Right lobe of liver (tissue), 6 donors: Measurements from ENCODE around the gene TNRC6C. TPM values are rescaled to one million over a fixed set of nuclear protein-coding genes. Genes with fewer than 3 reads are reported as not detected.

Source experiments
- ATAC-seq, 4 donors: fragments of 200-7000 bp; cut with Tn5 transposase; one replicate each; pipeline ENCODE4 v1.9.1; 2020; ENCODE audit warnings: mild to moderate bottlenecking in 4 of 4, moderate library complexity in 4 of 4
- DNase-seq, 3 donors: peaks; one replicate each; pipeline ENCODE4 v3.0.0-alpha.2; 2020
- H3K27ac ChIP-seq, 3 donors: fragments of 200-600 bp; one replicate each; pipeline ENCODE4 v1.8.0; 2022
- H3K27me3 ChIP-seq, 2 donors: fragments of 200-600 bp; one replicate each; pipeline ENCODE4 v1.8.0; 2022
- H3K36me3 ChIP-seq, 4 donors: fragments of 200-600 bp; sonication (generic) in 1 of 4; one replicate each; pipeline versions ENCODE4 v1.5.1 to v1.8.0; 2017 to 2022; ENCODE audit warnings: control low read depth in 1 of 4
- H3K4me1 ChIP-seq, 4 donors: fragments of 200-600 bp; sonication (generic) in 1 of 4; one replicate each; pipeline versions ENCODE4 v1.5.1 to v1.8.0; 2017 to 2022; ENCODE audit warnings: control low read depth in 1 of 4
- H3K4me3 ChIP-seq, 3 donors: fragments of 200-600 bp; one replicate each; pipeline ENCODE4 v1.8.0; 2022
- H3K9me3 ChIP-seq, 4 donors: fragments of 200-600 bp; sonication (generic) in 1 of 4; one replicate each; pipeline versions ENCODE4 v1.5.1 to v1.8.0; 2017 to 2022; ENCODE audit warnings: control low read depth in 1 of 4
- CTCF ChIP-seq, 4 donors: fragments of 200-600 bp in 3 of 4; fragments of 450-650 bp in 1 of 4; IDR thresholded peaks; one replicate each; pipeline versions ENCODE4 v1.5.1 to v1.8.0; 2016 to 2022; ENCODE audit warnings: antibody characterized with exemption in 4 of 4, mild to moderate bottlenecking in 2 of 4
- POLR2A ChIP-seq: fragments of 450-650 bp; IDR thresholded peaks from one replicate; pipeline ENCODE4 v1.6.1; 2017; ENCODE audit warnings: antibody characterized with exemption, mild to moderate bottlenecking
- WGBS: methylation state at CpG from one replicate; pipeline ENCODE4 v1.1.6; 2018; ENCODE audit warnings: low coverage, low lambda C conversion rate; ENCODE audit not compliant: insufficient coverage; ENCODE audit errors: missing lambda C conversion rate; 5-methylcytosine and 5-hydroxymethylcytosine counted together
- intact Hi-C, 2 donors: fragments of 100-400 bp; cut with DNase I; formaldehyde crosslinking; loops; one replicate each; pipeline versions ENCODE4 v1.11.2 to v1.14.1; 2022
- total RNA-seq, 6 experiments: library from RNA; depleted of rRNA in 2 of 6; stranded (reverse); fragments of >200 nt in 2 of 6; fragmentation: NEBNext Ultra II Directional in 3 of 6; extraction: Animal tissue kit (Norgen Biotek cat#: 25700) in 3 of 6; gene quantifications; one replicate each; pipeline versions ENCODE4 v1.1.0 to v1.2.4, GENCODE V29; 2016 to 2023
- donor health status: DM: no; HTN: yes; CAD: no.
- donor health status: DM: no; HTN: no; CAD: no.
- donor health status: DM: no; HTN: no; CAD: no.
- donor health status: DM: no; HTN: yes; CAD: no.
- donor health status: DM: no; HTN: yes; CAD: no.

TNRC6C gene
- total RNA-seq, 6 experiments from 2014 or later, result 1.9 to 10.6 (median 7.7) TPM

- no peak overlapping the region for H3K4me3 ChIP-seq
- WGBS, result 27% methylated on average over 2 of the region's 18 CpGs
- no peaks in the 10 kb centered on the region for H3K9me3 ChIP-seq
- peaks cover 0 to 28% (median 4%) of the 10 kb centered on the region in 4 donors for H3K4me1 ChIP-seq
- H3K36me3 ChIP-seq, result no peaks in the 10 kb centered on the region
- peak overlapping the region in 2 of 3 donors; percentile 32 to 33 for H3K27ac ChIP-seq
- intact Hi-C loops, result no loop called here
- ATAC-seq, result peak; percentile 7 to 43 (median 21)
- H3K27me3 ChIP-seq, result no peaks in the 10 kb centered on the region
- TF ChIP-seq POLR2A (no peak), CTCF (IDR thresholded peaks at IDR 0.05) (peak in 1 of 4 donors; percentile 20)
- DNase-seq, result peak in 2 of 3 donors; percentile 75 to 77
These were observed 186.5 kb downstream of the TNRC6C start for GRCh38 chr17:78144736-78145641.

- 67% methylated on average over 1 of the region's 7 CpGs for WGBS
- TF ChIP-seq POLR2A, result no peak
- TF ChIP-seq CTCF (IDR thresholded peaks at IDR 0.05), result no peak
- ATAC-seq, result no peak
- Histone ChIP-seq H3K9me3 (no peaks in the 10 kb centered on the region), H3K27ac (no peak overlapping the region), H3K4me1 (peaks cover 0 to 27% (median 4%) of the 10 kb centered on the region in 4 donors), H3K36me3 (no peaks in the 10 kb centered on the region), H3K4me3 (no peak overlapping the region), H3K27me3 (no peaks in the 10 kb centered on the region)
- DNase-seq, result no peak
- intact Hi-C loops, result no loop called here
These were observed 188.0 kb downstream of the TNRC6C start for GRCh38 chr17:78146471-78146869.

GRCh38 chr17:78146881-78147280, 188.4 kb downstream of the TNRC6C start:
- TF ChIP-seq POLR2A (no peak), CTCF (IDR thresholded peaks at IDR 0.05) (no peak)
- H3K4me1 ChIP-seq, result peaks cover 0 to 31% (median 4%) of the 10 kb centered on the region in 4 donors
- ATAC-seq (no peak), DNase-seq (no peak)
- intact Hi-C loops, result no loop called here
- H3K36me3 ChIP-seq, result no peaks in the 10 kb centered on the region
- no peak overlapping the region for H3K4me3 ChIP-seq
- no peak overlapping the region for H3K27ac ChIP-seq
- WGBS, result 100% methylated on average over 2 of the region's 6 CpGs
- H3K9me3 ChIP-seq, result no peaks in the 10 kb centered on the region
- H3K27me3 ChIP-seq, result no peaks in the 10 kb centered on the region

GRCh38 chr17:78147315-78147998, 189.0 kb downstream of the TNRC6C start:
- ATAC-seq (no peak), DNase-seq (peak in 1 of 3 donors; percentile 43)
- 48% methylated on average over 5 of the region's 8 CpGs for WGBS
- Histone ChIP-seq H3K9me3 (no peaks in the 10 kb centered on the region), H3K27me3 (no peaks in the 10 kb centered on the region), H3K4me1 (peaks cover 0 to 32% (median 4%) of the 10 kb centered on the region in 4 donors), H3K4me3 (no peak overlapping the region), H3K27ac (no peak overlapping the region), H3K36me3 (no peaks in the 10 kb centered on the region)
- intact Hi-C loops, result no loop called here
- TF ChIP-seq POLR2A, result no peak
- no peak for TF ChIP-seq CTCF (IDR thresholded peaks at IDR 0.05)
